Measurements from ENCODE around the gene OSBP2.

The OSBP2 gene

DNA sequence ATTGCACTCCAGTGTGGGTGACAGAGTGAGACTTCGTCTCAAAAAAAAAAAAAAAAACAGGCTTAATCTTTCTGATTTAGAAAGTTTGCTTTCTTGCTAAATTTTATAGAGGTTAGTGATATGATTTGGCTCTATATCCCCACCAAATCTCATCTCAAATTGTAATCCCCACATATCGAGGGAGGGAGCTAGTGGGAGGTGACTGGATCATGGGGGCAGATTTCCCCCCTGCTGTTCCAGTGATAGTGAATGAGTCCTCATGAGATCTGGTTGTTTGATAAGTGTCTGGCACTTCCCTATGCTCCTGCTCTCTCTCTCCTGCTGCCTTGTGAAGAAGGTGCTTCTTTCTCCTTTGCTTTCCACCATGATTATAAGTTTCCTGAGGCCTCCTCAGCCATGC, 90.9 kb downstream of the OSBP2 start:
- H3K36me3 ChIP-seq (ENCODE audit: insufficient read depth, low read length): no peaks in the 10 kb centered on the region
- H3K4me2 ChIP-seq (ENCODE audit: low read depth, low read length, poor library complexity, severe bottlenecking): no peak overlapping the region
- TF ChIP-seq, protein P1, sequence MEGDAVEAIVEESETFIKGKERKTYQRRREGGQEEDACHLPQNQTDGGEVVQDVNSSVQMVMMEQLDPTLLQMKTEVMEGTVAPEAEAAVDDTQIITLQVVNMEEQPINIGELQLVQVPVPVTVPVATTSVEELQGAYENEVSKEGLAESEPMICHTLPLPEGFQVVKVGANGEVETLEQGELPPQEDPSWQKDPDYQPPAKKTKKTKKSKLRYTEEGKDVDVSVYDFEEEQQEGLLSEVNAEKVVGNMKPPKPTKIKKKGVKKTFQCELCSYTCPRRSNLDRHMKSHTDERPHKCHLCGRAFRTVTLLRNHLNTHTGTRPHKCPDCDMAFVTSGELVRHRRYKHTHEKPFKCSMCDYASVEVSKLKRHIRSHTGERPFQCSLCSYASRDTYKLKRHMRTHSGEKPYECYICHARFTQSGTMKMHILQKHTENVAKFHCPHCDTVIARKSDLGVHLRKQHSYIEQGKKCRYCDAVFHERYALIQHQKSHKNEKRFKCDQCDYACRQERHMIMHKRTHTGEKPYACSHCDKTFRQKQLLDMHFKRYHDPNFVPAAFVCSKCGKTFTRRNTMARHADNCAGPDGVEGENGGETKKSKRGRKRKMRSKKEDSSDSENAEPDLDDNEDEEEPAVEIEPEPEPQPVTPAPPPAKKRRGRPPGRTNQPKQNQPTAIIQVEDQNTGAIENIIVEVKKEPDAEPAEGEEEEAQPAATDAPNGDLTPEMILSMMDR (conservative IDR thresholded peaks at IDR 0.05; ENCODE audit: low read length): no peak
- no peak for TF ChIP-seq EZH2phosphoT487 (IDR thresholded peaks at IDR 0.05; ENCODE audit: borderline replicate concordance)
- no peaks in the 10 kb centered on the region for H3F3A ChIP-seq (ENCODE audit: low read depth)
- H3K79me2 ChIP-seq (ENCODE audit: insufficient read depth, low read length): no peaks in the 10 kb centered on the region
- H3K4me3 ChIP-seq (ENCODE audit: low read length, poor library complexity, severe bottlenecking): no peak overlapping the region
- no peaks in the 10 kb centered on the region for H4K20me1 ChIP-seq (ENCODE audit: insufficient read depth, low read length, poor library complexity, severe bottlenecking)
- H3K9me2 ChIP-seq (replicated peaks; ENCODE audit: low read depth, low read length): no peaks in the 10 kb centered on the region
- H3K27me3 ChIP-seq (ENCODE audit: insufficient read depth, low read length, poor library complexity, severe bottlenecking): no peaks in the 10 kb centered on the region
- H3K9me3 ChIP-seq (ENCODE audit: insufficient read depth, low read depth, low read length): no peaks in the 10 kb centered on the region
- H3K4me1 ChIP-seq (ENCODE audit: insufficient read depth, low read length, poor library complexity, severe bottlenecking): no peaks in the 10 kb centered on the region
- no peak overlapping the region for H3K9ac ChIP-seq (ENCODE audit: low read depth, low read length, poor library complexity, severe bottlenecking)
- H2AFZ ChIP-seq (ENCODE audit: low read length): no peak overlapping the region

DNA sequence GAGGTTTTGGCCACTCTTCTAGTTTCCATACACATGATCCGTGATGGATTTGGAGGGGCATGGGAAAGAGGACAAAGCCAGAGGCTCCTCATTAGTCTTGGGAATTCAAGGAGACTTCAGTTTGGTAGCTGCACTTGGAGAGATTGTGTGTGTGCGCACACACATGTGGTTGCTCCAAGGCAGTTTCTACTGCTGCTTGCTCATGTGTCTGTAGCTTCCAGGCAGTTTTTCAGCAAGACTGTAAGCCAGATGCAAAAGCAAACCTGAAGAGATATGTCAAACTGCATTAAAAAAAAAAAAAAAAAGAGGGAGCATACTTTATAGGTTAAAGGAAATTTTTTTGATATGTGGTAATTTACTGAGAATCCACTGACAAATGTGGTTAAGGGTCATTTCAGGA, 95.7 kb downstream of the OSBP2 start:
- no peaks in the 10 kb centered on the region for H3K9me3 ChIP-seq (ENCODE audit: insufficient read depth, low read depth, low read length)
- H3K4me3 ChIP-seq (ENCODE audit: low read length, poor library complexity, severe bottlenecking): no peak overlapping the region
- H3F3A ChIP-seq (ENCODE audit: low read depth): no peaks in the 10 kb centered on the region
- TF ChIP-seq, protein P1 (conservative IDR thresholded peaks at IDR 0.05; ENCODE audit: low read length): no peak
- TF ChIP-seq EZH2phosphoT487 (IDR thresholded peaks at IDR 0.05; ENCODE audit: borderline replicate concordance): no peak
- no peaks in the 10 kb centered on the region for H3K36me3 ChIP-seq (ENCODE audit: insufficient read depth, low read length)
- no peaks in the 10 kb centered on the region for H3K9me2 ChIP-seq (replicated peaks; ENCODE audit: low read depth, low read length)
- no peaks in the 10 kb centered on the region for H3K4me1 ChIP-seq (ENCODE audit: insufficient read depth, low read length, poor library complexity, severe bottlenecking)
- H3K27me3 ChIP-seq (ENCODE audit: insufficient read depth, low read length, poor library complexity, severe bottlenecking): no peaks in the 10 kb centered on the region
- H4K20me1 ChIP-seq (ENCODE audit: insufficient read depth, low read length, poor library complexity, severe bottlenecking): no peaks in the 10 kb centered on the region
- no peaks in the 10 kb centered on the region for H3K79me2 ChIP-seq (ENCODE audit: insufficient read depth, low read length)
- H3K9ac ChIP-seq (ENCODE audit: low read depth, low read length, poor library complexity, severe bottlenecking): no peak overlapping the region
- no peak overlapping the region for H2AFZ ChIP-seq (ENCODE audit: low read length)
- no peak overlapping the region for H3K4me2 ChIP-seq (ENCODE audit: low read depth, low read length, poor library complexity, severe bottlenecking)

DNA sequence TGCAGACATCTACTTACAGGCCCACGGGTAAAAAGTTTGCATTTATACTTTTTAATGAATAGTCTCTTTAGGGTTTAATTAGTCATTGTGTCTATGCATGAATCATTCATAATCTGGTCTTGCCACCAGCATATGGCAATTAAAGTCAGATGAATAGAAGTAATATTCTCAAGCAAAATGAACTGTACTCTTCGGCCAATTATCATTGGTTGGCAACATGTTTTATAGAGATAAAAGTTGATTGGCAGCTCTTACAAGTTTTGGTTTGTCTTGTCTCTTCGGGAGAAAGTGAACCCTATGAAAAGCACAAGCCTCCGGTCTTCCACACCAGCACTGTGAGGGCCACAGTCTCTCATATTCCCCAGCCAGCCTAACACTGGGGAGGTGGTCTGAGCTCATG, 97.8 kb downstream of the OSBP2 start:
- TF ChIP-seq EZH2phosphoT487 (IDR thresholded peaks at IDR 0.05; ENCODE audit: borderline replicate concordance): no peak
- TF ChIP-seq, protein P1 (conservative IDR thresholded peaks at IDR 0.05; ENCODE audit: low read length): no peak
- H3K79me2 ChIP-seq (ENCODE audit: insufficient read depth, low read length): no peaks in the 10 kb centered on the region
- no peak overlapping the region for H2AFZ ChIP-seq (ENCODE audit: low read length)
- no peaks in the 10 kb centered on the region for H3K9me3 ChIP-seq (ENCODE audit: insufficient read depth, low read depth, low read length)
- H3K36me3 ChIP-seq (ENCODE audit: insufficient read depth, low read length): no peaks in the 10 kb centered on the region
- no peaks in the 10 kb centered on the region for H3K27me3 ChIP-seq (ENCODE audit: insufficient read depth, low read length, poor library complexity, severe bottlenecking)
- H3K4me1 ChIP-seq (ENCODE audit: insufficient read depth, low read length, poor library complexity, severe bottlenecking): no peaks in the 10 kb centered on the region
- no peak overlapping the region for H3K9ac ChIP-seq (ENCODE audit: low read depth, low read length, poor library complexity, severe bottlenecking)
- no peak overlapping the region for H3K4me2 ChIP-seq (ENCODE audit: low read depth, low read length, poor library complexity, severe bottlenecking)
- H3K9me2 ChIP-seq (replicated peaks; ENCODE audit: low read depth, low read length): no peaks in the 10 kb centered on the region
- no peaks in the 10 kb centered on the region for H4K20me1 ChIP-seq (ENCODE audit: insufficient read depth, low read length, poor library complexity, severe bottlenecking)
- no peak overlapping the region for H3K4me3 ChIP-seq (ENCODE audit: low read length, poor library complexity, severe bottlenecking)
- no peaks in the 10 kb centered on the region for H3F3A ChIP-seq (ENCODE audit: low read depth)

Measured in Loucy (cell line).